GM11168 (cell line): Measurements from ENCODE around the gene MIA2.
"Not testable (repeated sequence)": the region's sequence is repeated elsewhere in the genome, so short reads cannot be mapped to it uniquely, and the experiment has no call there.

Experiments
- in situ Hi-C: fragments of 300-500 bp; cut with MboI; formaldehyde crosslinking; loops from one replicate; pipeline ENCODE4 v1.12.0; 2022; ENCODE audit warnings: low sequenced_read_pairs; ENCODE audit not compliant: unreplicated experiment

MIA2 gene

GRCh38 chr14:39320318-39320717 is 86.6 kb downstream of the MIA2 start:
- in situ Hi-C loops = no loop called here

GRCh38 chr14:39322807-39323206 is 89.1 kb downstream of the MIA2 start:
- in situ Hi-C loops = no loop called here

- in situ Hi-C loops = no loop called here
Measured at GRCh38 chr14:39324097-39324496, 90.4 kb downstream of the MIA2 start.

- in situ Hi-C loops = no loop called here
Measured at GRCh38 chr14:39339003-39339402, 105.3 kb downstream of the MIA2 start.

- in situ Hi-C loops = not testable (repeated sequence)
Measured at GRCh38 chr14:39341126-39341525, 107.4 kb downstream of the MIA2 start.

- in situ Hi-C loops = no loop called here
Measured at GRCh38 chr14:39342768-39343167, 109.1 kb downstream of the MIA2 start.

GRCh38 chr14:39343614-39344013 is 109.9 kb downstream of the MIA2 start:
- in situ Hi-C loops = no loop called here

- in situ Hi-C loops = no loop called here
Measured at GRCh38 chr14:39350866-39351265, 117.2 kb downstream of the MIA2 start.

- in situ Hi-C loops = no loop called here
Measured at GRCh38 chr14:39351708-39352107, 118.0 kb downstream of the MIA2 start.

- in situ Hi-C loops = not testable (repeated sequence)
Measured at GRCh38 chr14:39359069-39359468, 125.4 kb downstream of the MIA2 start.

- in situ Hi-C loops = no loop called here
Measured at GRCh38 chr14:39360316-39360715, 126.6 kb downstream of the MIA2 start.

- in situ Hi-C loops = not testable (repeated sequence)
Measured at GRCh38 chr14:39361556-39361955, 127.8 kb downstream of the MIA2 start.

- in situ Hi-C loops = no loop called here
Measured at GRCh38 chr14:39364509-39364908, 130.8 kb downstream of the MIA2 start.

GRCh38 chr14:39365354-39365753 is 131.6 kb downstream of the MIA2 start:
- in situ Hi-C loops = no loop called here

GRCh38 chr14:39366460-39367386 is 133.0 kb downstream of the MIA2 start:
- in situ Hi-C loops = no loop called here

GRCh38 chr14:39367387-39367751 is 133.7 kb downstream of the MIA2 start:
- in situ Hi-C loops = no loop called here

- in situ Hi-C loops = no loop called here
Measured at GRCh38 chr14:39368261-39368959, 134.7 kb downstream of the MIA2 start.

- in situ Hi-C loops = no loop called here
Measured at GRCh38 chr14:39369029-39369428, 135.3 kb downstream of the MIA2 start.

- in situ Hi-C loops = no loop called here
Measured at GRCh38 chr14:39370415-39370814, 136.7 kb downstream of the MIA2 start.

- in situ Hi-C loops = no loop called here
Measured at GRCh38 chr14:39372656-39373055, 138.9 kb downstream of the MIA2 start.

GRCh38 chr14:39374851-39375250 is 141.1 kb downstream of the MIA2 start:
- in situ Hi-C loops = no loop called here
